Vagina (tissue), 2 donors: ENCODE measurements around the gene TMEM108. TPM values are rescaled to one million over a fixed set of nuclear protein-coding genes. Genes with fewer than 3 reads are reported as not detected.
"Not testable (repeated sequence)": the region's sequence is repeated elsewhere in the genome, so short reads cannot be mapped to it uniquely, and the experiment has no call there.

Source experiments
- DNase-seq, 2 donors: peaks; one replicate each; pipeline ENCODE4 v3.0.0-alpha.2; 2017; ENCODE audit errors: extremely low spot score in 2 of 2
- H3K27ac ChIP-seq: fragments of 200-600 bp; sonication (generic); one replicate; pipeline ENCODE4 v1.5.1; 2019
- H3K27me3 ChIP-seq: fragments of 200-600 bp; sonication (generic); one replicate; pipeline ENCODE4 v1.5.1; 2019
- H3K36me3 ChIP-seq, 2 donors: fragments of 200-600 bp; sonication (generic); one replicate each; pipeline ENCODE4 v1.5.1; 2017 to 2019
- H3K4me1 ChIP-seq: fragments of 200-600 bp; sonication (generic); one replicate; pipeline ENCODE4 v1.5.1; 2019
- H3K4me3 ChIP-seq, 2 donors: fragments of 200-600 bp; sonication (generic); 1 replicate in 1 of 2; 2 replicates in 1 of 2; pipeline ENCODE4 v1.5.1; 2016 to 2019
- H3K9me3 ChIP-seq: fragments of 200-600 bp; sonication (generic); one replicate; pipeline ENCODE4 v1.5.1; 2019
- POLR2A ChIP-seq, 2 donors: fragments of 450-650 bp; IDR thresholded peaks; one replicate each; pipeline ENCODE4 v1.6.1; 2017; ENCODE audit warnings: antibody characterized with exemption in 2 of 2, mild to moderate bottlenecking in 2 of 2, moderate library complexity in 2 of 2
- POLR2AphosphoS5 ChIP-seq, 2 donors: sonication (generic); formaldehyde crosslinking; IDR thresholded peaks; one replicate each; pipeline ENCODE4 v1.9.0; 2017; ENCODE audit warnings: antibody characterized with exemption in 2 of 2, mild to moderate bottlenecking in 2 of 2, low read depth in 1 of 2; ENCODE audit not compliant: insufficient read depth in 1 of 2
- intact Hi-C: fragments of 100-400 bp; cut with DNase I; formaldehyde crosslinking; loops from one replicate; pipeline ENCODE4 v1.15.1; 2023
- total RNA-seq: library from RNA; depleted of rRNA; stranded (reverse); fragments of >200 nt; gene quantifications from one replicate; pipeline ENCODE4 v1.2.3, GENCODE V29; 2016
- TF ChIP-seq, protein P1 (sequence below), 3 experiments: fragments of 450-650 bp in 2 of 3; fragments of 200-600 bp in 1 of 3; sonication (generic) in 1 of 3; IDR thresholded peaks; one replicate each; pipeline ENCODE4 v1.5.1; 2017 to 2019; ENCODE audit warnings: antibody characterized with exemption in 3 of 3, mild to moderate bottlenecking in 2 of 3, moderate library complexity in 2 of 3

The TMEM108 gene
- total RNA-seq, 1 donor from 2014 or later, result 3.2 TPM

GRCh38 chr3:133014325-133014724 is 23.9 kb upstream of the TMEM108 start:
- Histone ChIP-seq H3K4me3 (no peak overlapping the region), H3K36me3 (no peaks in the 10 kb centered on the region), H3K9me3 (no peaks in the 10 kb centered on the region), H3K27me3 (no peaks in the 10 kb centered on the region), H3K27ac (no peak overlapping the region), H3K4me1 (no peaks in the 10 kb centered on the region)
- TF ChIP-seq POLR2AphosphoS5 (IDR thresholded peaks at IDR 0.05; ENCODE audit: insufficient read depth in 1 of 2, low read depth in 1 of 2) (no peak), POLR2A (IDR thresholded peaks at IDR 0.05) (no peak)
- TF ChIP-seq, protein P1, sequence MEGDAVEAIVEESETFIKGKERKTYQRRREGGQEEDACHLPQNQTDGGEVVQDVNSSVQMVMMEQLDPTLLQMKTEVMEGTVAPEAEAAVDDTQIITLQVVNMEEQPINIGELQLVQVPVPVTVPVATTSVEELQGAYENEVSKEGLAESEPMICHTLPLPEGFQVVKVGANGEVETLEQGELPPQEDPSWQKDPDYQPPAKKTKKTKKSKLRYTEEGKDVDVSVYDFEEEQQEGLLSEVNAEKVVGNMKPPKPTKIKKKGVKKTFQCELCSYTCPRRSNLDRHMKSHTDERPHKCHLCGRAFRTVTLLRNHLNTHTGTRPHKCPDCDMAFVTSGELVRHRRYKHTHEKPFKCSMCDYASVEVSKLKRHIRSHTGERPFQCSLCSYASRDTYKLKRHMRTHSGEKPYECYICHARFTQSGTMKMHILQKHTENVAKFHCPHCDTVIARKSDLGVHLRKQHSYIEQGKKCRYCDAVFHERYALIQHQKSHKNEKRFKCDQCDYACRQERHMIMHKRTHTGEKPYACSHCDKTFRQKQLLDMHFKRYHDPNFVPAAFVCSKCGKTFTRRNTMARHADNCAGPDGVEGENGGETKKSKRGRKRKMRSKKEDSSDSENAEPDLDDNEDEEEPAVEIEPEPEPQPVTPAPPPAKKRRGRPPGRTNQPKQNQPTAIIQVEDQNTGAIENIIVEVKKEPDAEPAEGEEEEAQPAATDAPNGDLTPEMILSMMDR (IDR thresholded peaks at IDR 0.05), result no peak
- intact Hi-C loops, result no loop called here
- DNase-seq, result no peak

GRCh38 chr3:133015573-133015972 is 22.6 kb upstream of the TMEM108 start:
- H3K27ac ChIP-seq, H3K9me3 ChIP-seq, H3K27me3 ChIP-seq, H3K4me3 ChIP-seq, H3K4me1 ChIP-seq, DNase-seq, intact Hi-C loops, H3K36me3 ChIP-seq: not testable (repeated sequence)

- no peak for TF ChIP-seq POLR2A (IDR thresholded peaks at IDR 0.05)
- no peak for TF ChIP-seq POLR2AphosphoS5 (IDR thresholded peaks at IDR 0.05; ENCODE audit: insufficient read depth in 1 of 2, low read depth in 1 of 2)
- TF ChIP-seq, protein P1 (IDR thresholded peaks at IDR 0.05), result no peak
- H3K4me3 ChIP-seq, result no peak overlapping the region
- H3K9me3 ChIP-seq, result no peaks in the 10 kb centered on the region
- no peaks in the 10 kb centered on the region for H3K27me3 ChIP-seq
- intact Hi-C loops, result no loop called here
- no peak overlapping the region for H3K27ac ChIP-seq
- DNase-seq, result no peak
- no peaks in the 10 kb centered on the region for H3K4me1 ChIP-seq
- no peaks in the 10 kb centered on the region for H3K36me3 ChIP-seq
Measured at GRCh38 chr3:133016838-133017309, 21.3 kb upstream of the TMEM108 start.

GRCh38 chr3:133018921-133019320 is 19.3 kb upstream of the TMEM108 start:
- Histone ChIP-seq H3K27ac (no peak overlapping the region), H3K9me3 (no peaks in the 10 kb centered on the region), H3K36me3 (no peaks in the 10 kb centered on the region), H3K27me3 (no peaks in the 10 kb centered on the region), H3K4me3 (no peak overlapping the region), H3K4me1 (no peaks in the 10 kb centered on the region)
- TF ChIP-seq, protein P1 (IDR thresholded peaks at IDR 0.05), result no peak
- TF ChIP-seq POLR2A (IDR thresholded peaks at IDR 0.05), result no peak
- TF ChIP-seq POLR2AphosphoS5 (IDR thresholded peaks at IDR 0.05; ENCODE audit: insufficient read depth in 1 of 2, low read depth in 1 of 2), result no peak
- intact Hi-C loops, result no loop called here
- DNase-seq, result no peak

DNA sequence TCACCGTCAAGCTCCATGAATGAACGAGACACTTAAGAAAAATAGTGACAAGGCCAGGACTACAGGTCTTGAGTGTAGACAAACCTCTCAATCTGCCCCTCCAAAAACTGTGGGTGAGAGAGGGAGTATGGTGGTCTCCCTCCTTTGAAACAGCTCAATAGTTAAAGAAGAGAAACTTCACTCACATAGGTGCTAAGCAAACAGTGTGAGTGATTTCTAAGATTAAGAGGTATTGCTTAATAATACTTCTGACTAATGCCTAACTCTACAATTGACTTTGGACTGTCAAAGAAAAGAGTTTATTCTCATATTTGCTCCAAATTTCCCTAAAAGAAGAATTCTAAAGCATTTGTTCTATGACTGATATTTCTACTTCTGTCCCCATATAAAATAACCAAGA is 17.0 kb upstream of the TMEM108 start:
- no peaks in the 10 kb centered on the region for H3K4me1 ChIP-seq

More for the DNA sequence above, 17.0 kb upstream of the TMEM108 start:
- H3K9me3 ChIP-seq, result no peaks in the 10 kb centered on the region
- TF ChIP-seq POLR2A (IDR thresholded peaks at IDR 0.05), result no peak
- TF ChIP-seq, protein P1 (IDR thresholded peaks at IDR 0.05), result no peak
- no peak for TF ChIP-seq POLR2AphosphoS5 (IDR thresholded peaks at IDR 0.05; ENCODE audit: insufficient read depth in 1 of 2, low read depth in 1 of 2)
- intact Hi-C loops, result no loop called here
- DNase-seq, result no peak
- no peaks in the 10 kb centered on the region for H3K36me3 ChIP-seq
- H3K27me3 ChIP-seq, result no peaks in the 10 kb centered on the region
- H3K27ac ChIP-seq, result no peak overlapping the region
- H3K4me3 ChIP-seq, result no peak overlapping the region
